Esophagus muscularis mucosa (tissue), 4 donors: Measurements from ENCODE around the gene BSCL2. TPM values are rescaled to one million over a fixed set of nuclear protein-coding genes. Genes with fewer than 3 reads are reported as not detected.

Experiments used
- DNase-seq: peaks from one replicate; pipeline ENCODE4 v3.0.0-alpha.2; 2017; ENCODE audit errors: extremely low spot score
- H3K27ac ChIP-seq, 4 donors: fragments of 200-600 bp; sonication (generic); replicated peaks in 1 of 4; 1 replicate in 3 of 4; 2 replicates in 1 of 4; pipeline ENCODE4 v1.5.1; 2016 to 2019; ENCODE audit warnings: mild to moderate bottlenecking in 1 of 4
- H3K27me3 ChIP-seq, 4 donors: fragments of 200-600 bp; sonication (generic); one replicate each; pipeline versions ENCODE4 v1.5.1 to v1.6.0; 2016 to 2019
- H3K36me3 ChIP-seq, 4 donors: fragments of 200-600 bp; sonication (generic); one replicate each; pipeline ENCODE4 v1.5.1; 2016 to 2019
- H3K4me1 ChIP-seq, 4 donors: fragments of 200-600 bp; sonication (generic); one replicate each; pipeline ENCODE4 v1.5.1; 2016 to 2019
- H3K4me3 ChIP-seq, 4 donors: fragments of 200-600 bp; sonication (generic); 1 replicate in 2 of 4; 2 replicates in 2 of 4; pipeline ENCODE4 v1.5.1; 2016 to 2019; ENCODE audit warnings: mild to moderate bottlenecking in 4 of 4, moderate library complexity in 1 of 4
- H3K9me3 ChIP-seq, 4 donors: fragments of 200-600 bp; sonication (generic); 1 replicate in 3 of 4; 2 replicates in 1 of 4; pipeline ENCODE4 v1.5.1; 2016 to 2019
- EP300 ChIP-seq: sonication (generic); formaldehyde crosslinking; IDR thresholded peaks from one replicate; pipeline ENCODE4 v1.6.1; 2017; ENCODE audit warnings: antibody characterized with exemption
- POLR2A ChIP-seq: fragments of 450-650 bp; IDR thresholded peaks from one replicate; pipeline ENCODE4 v1.6.1; 2017; ENCODE audit warnings: antibody characterized with exemption, moderate library complexity, mild to moderate bottlenecking, low read depth
- POLR2AphosphoS5 ChIP-seq, 2 donors: sonication (generic); formaldehyde crosslinking; IDR thresholded peaks; one replicate each; pipeline ENCODE4 v1.6.1; 2017; ENCODE audit warnings: antibody characterized with exemption in 2 of 2
- WGBS: methylation state at CpG from one replicate; pipeline ENCODE4 v1.1.5; 2018; 5-methylcytosine and 5-hydroxymethylcytosine counted together
- intact Hi-C: fragments of 100-400 bp; cut with DNase I; formaldehyde crosslinking; loops from one replicate; pipeline ENCODE4 v1.15.1; 2023
- total RNA-seq, 4 donors: library from RNA; depleted of rRNA; stranded (reverse); fragments of >200 nt; gene quantifications; one replicate each; pipeline versions ENCODE4 v1.1.0 to v1.2.1, GENCODE V29; 2016
- TF ChIP-seq, protein P1 (sequence below), 3 experiments: fragments of 200-600 bp in 2 of 3; fragments of 450-650 bp in 1 of 3; sonication (generic) in 2 of 3; IDR thresholded peaks; one replicate each; pipeline ENCODE4 v1.5.1; 2017 to 2019; ENCODE audit warnings: antibody characterized with exemption in 3 of 3, mild to moderate bottlenecking in 2 of 3, moderate library complexity in 1 of 3

BSCL2 gene
- total RNA-seq, 4 donors from 2014 or later = 25.3 to 58.1 (median 39.2) TPM

- Histone ChIP-seq H3K27ac (peak within 1 kb of the TSS; percentile 89 to 97 (median 94)), H3K4me1 (peaks cover 45 to 76% (median 64%) of the 10 kb centered on the region in 4 donors), H3K27me3 (no peaks in the 10 kb centered on the region), H3K9me3 (no peaks in the 10 kb centered on the region), H3K36me3 (peaks cover 8 to 41% (median 20%) of the 10 kb centered on the region in 4 donors), H3K4me3 (peak within 1 kb of the TSS; percentile 85 to 94 (median 90))
- peak; percentile 76 for TF ChIP-seq POLR2A
- peak; percentile 77 to 95 for TF ChIP-seq POLR2AphosphoS5 (IDR thresholded peaks at IDR 0.05)
- TF ChIP-seq EP300 = no peak
- under 1% methylated on average over 27 of the region's 29 CpGs for WGBS
- intact Hi-C loops = no loop called here
- peak; percentile 97 for DNase-seq
Observed at GRCh38 chr11:62728171-62728988, 21.2 kb upstream of the BSCL2 start, which contains the start of gene TTC9C. TSS of gene TTC9C (plus strand) at chr11:62728486. CDS start at chr11:62728849, 363 bp downstream.

GRCh38 chr11:62727872-62728170, 20.6 kb upstream of the BSCL2 start:
- H3K27me3 ChIP-seq = no peaks in the 10 kb centered on the region
- H3K4me1 ChIP-seq = peaks cover 46 to 77% (median 66%) of the 10 kb centered on the region in 4 donors
- TF ChIP-seq EP300 (no peak), POLR2AphosphoS5 (IDR thresholded peaks at IDR 0.05) (no peak), POLR2A (no peak)
- TF ChIP-seq, protein P1, sequence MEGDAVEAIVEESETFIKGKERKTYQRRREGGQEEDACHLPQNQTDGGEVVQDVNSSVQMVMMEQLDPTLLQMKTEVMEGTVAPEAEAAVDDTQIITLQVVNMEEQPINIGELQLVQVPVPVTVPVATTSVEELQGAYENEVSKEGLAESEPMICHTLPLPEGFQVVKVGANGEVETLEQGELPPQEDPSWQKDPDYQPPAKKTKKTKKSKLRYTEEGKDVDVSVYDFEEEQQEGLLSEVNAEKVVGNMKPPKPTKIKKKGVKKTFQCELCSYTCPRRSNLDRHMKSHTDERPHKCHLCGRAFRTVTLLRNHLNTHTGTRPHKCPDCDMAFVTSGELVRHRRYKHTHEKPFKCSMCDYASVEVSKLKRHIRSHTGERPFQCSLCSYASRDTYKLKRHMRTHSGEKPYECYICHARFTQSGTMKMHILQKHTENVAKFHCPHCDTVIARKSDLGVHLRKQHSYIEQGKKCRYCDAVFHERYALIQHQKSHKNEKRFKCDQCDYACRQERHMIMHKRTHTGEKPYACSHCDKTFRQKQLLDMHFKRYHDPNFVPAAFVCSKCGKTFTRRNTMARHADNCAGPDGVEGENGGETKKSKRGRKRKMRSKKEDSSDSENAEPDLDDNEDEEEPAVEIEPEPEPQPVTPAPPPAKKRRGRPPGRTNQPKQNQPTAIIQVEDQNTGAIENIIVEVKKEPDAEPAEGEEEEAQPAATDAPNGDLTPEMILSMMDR (IDR thresholded peaks at IDR 0.05) = no peak
- H3K27ac ChIP-seq = peak overlapping the region; percentile 89 to 97 (median 94)
- intact Hi-C loops = no loop called here
- peaks cover 9 to 41% (median 20%) of the 10 kb centered on the region in 4 donors for H3K36me3 ChIP-seq
- peak; percentile 97 for DNase-seq
- WGBS = under 1% methylated on average over 20 of the region's 20 CpGs
- no peaks in the 10 kb centered on the region for H3K9me3 ChIP-seq
- H3K4me3 ChIP-seq = peak overlapping the region; percentile 85 to 94 (median 90)

DNA sequence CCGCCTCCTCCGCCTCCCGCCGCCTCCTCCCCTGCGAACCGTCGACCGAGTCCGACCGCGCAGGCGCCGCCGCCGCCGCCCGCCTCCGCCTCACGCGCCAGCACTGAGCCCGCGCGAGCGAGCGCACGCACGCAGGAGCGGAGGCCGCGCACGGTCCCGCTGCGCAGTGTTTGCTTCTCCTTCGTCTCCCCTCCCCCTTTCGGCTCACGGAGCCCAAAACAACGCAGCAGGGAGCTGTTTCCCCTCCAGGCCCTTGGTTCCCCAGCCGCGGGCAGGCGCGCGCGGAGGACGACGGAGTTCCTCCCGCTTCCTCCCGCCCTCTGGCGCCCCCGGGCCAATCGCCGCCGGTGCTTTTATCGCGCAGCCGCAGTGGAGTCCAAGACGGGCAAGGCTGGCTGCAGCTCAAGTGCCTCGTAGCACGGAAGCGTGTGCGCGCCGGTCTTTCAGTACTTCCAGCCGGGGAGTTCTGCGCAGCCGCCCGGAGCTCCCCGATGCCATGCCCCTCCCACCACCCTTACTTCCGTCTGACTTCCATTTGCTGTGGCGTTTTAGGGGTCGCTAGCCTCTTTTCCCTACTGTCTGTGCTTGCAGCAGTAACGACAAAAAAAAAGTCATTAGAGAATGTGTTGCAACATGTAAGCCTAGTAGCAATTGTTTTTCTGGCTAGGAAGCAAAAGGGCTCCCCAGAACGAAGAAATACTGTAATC, 20.1 kb upstream of the BSCL2 start, which contains the start of gene HNRNPUL2:
Gene HNRNPUL2, minus strand, starts transcription at position 293 of the 707 bp plus-strand sequence. CDS start 301 bp downstream, outside the sequence.
- H3K4me1 ChIP-seq = peaks cover 46 to 72% (median 67%) of the 10 kb centered on the region in 4 donors
- TF ChIP-seq POLR2A (peak; percentile 91), POLR2AphosphoS5 (IDR thresholded peaks at IDR 0.05) (peak; percentile 95 to 97), EP300 (no peak)
- TF ChIP-seq, protein P1 (IDR thresholded peaks at IDR 0.05) = peak in 1 of 3 experiments; percentile 10
- H3K4me3 ChIP-seq = peak within 1 kb of the TSS; percentile 85 to 94 (median 90)
- WGBS = 1% methylated on average over 29 of the region's 72 CpGs
- H3K27me3 ChIP-seq = no peaks in the 10 kb centered on the region
- intact Hi-C loops = no loop called here
- DNase-seq = peak; percentile 98
- peak within 1 kb of the TSS; percentile 89 to 97 (median 94) for H3K27ac ChIP-seq
- H3K9me3 ChIP-seq = no peaks in the 10 kb centered on the region
- H3K36me3 ChIP-seq = peaks cover 14 to 41% (median 25%) of the 10 kb centered on the region in 4 donors

DNA sequence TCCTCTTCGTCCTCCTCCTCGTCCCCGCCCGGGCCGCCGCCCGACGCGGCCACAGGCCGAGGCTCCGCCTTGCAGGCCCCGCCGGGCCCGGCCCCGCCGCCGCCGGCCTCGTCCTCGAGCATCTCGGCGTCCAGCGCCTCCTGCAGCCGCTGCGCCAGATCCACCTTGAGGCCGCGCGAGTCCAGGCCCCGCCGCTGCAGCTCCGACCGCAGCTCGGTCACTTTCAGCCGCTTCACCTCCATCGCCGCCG, 19.6 kb upstream of the BSCL2 start:
- intact Hi-C loops = no loop called here
- no peak for DNase-seq
- peaks cover 46 to 72% (median 66%) of the 10 kb centered on the region in 4 donors for H3K4me1 ChIP-seq
- no CpG with 5 or more reads among the region's 37 CpGs for WGBS
- no peaks in the 10 kb centered on the region for H3K27me3 ChIP-seq
- peak overlapping the region; percentile 85 to 94 (median 90) for H3K4me3 ChIP-seq
- peak overlapping the region; percentile 89 to 97 (median 94) for H3K27ac ChIP-seq
- peaks cover 19 to 42% (median 30%) of the 10 kb centered on the region in 4 donors for H3K36me3 ChIP-seq
- no peaks in the 10 kb centered on the region for H3K9me3 ChIP-seq
- TF ChIP-seq POLR2AphosphoS5 (IDR thresholded peaks at IDR 0.05) (no peak), EP300 (no peak), POLR2A (no peak)
- TF ChIP-seq, protein P1 (IDR thresholded peaks at IDR 0.05) = no peak
